HG02885 (cell line): ENCODE measurements around the gene HTRA3.
A peak's percentile ranks its signal among the peaks of the same experiment; 100 is the strongest.

Experiments
- ATAC-seq: cut with Tn5 transposase; IDR thresholded peaks from one replicate; pipeline ENCODE4 v1.9.1; 2021; ENCODE audit warnings: mild to moderate bottlenecking; ENCODE audit not compliant: unreplicated experiment, poor library complexity

The HTRA3 gene

DNA sequence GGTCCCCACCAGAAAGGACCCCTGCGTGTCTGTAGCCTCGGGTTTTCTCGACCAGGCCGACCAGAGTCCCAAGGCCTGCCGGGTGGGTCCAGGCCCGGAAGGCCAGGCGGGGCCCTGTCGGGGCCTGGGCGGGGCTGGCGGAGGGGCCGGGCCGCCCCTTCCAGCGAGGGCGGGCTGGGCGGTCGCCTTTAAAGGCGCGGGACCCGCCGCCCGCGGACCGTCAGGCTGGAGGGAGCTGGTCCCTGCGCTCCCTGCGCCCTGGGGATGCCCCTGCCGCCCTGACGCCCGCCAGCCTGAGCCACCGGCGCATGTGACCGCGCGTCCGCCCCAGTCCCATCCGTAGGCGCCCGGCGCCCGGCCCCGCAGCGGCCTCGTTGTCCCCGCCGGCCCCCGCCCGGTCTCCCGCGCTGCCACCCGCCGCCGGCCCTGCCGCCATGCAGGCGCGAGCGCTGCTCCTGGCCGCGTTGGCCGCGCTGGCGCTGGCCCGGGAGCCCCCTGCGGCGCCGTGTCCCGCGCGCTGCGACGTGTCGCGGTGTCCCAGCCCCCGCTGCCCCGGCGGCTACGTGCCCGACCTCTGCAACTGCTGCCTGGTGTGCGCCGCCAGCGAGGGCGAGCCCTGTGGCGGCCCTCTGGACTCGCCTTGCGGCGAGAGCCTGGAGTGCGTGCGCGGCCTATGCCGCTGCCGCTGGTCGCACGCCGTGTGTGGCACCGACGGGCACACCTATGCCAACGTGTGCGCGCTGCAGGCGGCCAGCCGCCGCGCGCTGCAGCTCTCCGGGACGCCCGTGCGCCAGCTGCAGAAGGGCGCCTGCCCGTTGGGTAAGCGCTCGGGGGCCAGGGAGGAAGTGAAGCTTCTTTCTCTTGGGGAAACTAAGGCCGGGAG is at the start of gene HTRA3:
TSS of gene HTRA3 (plus strand) at position 220 of the 883 bp plus-strand sequence. CDS start at position 435, 215 bp downstream.
- ATAC-seq: no peak

DNA sequence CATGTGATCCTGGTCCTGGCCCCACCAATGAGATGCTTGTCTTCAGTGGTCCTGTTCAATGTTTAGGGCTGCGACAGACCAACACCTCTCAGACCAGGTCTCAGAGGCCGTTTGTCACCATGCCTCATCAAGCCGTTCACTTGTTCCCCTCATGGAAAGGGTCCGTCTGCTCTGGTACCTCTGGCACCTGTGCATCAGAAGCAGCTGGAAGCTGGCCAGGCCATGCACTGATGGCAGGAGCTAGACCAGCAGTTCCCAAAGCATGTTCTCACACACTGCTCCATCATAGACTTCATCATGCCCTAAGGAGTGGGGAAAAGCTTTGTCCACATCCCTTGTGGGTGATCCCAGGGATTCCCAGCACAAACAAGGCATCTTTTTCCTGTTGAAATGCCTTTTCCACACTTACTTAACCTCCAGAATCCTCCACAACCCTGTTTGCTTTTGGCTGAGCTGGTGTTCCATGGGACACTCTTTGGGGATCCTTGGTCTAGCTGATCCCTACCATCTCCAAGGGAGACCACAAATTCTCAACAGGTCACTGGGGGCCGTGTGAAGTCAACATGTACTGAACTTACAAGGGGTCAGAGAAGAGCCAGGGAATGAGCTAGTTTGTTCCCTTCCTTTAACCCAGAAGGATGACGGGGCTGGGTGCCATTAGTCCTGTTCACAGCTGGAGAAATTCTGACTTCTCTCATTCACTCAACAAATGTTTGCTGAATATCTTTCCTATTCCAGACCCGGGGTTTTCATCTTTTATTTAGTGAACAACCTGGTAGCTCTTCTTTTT is 48.7 kb upstream of the HTRA3 start:
- no peak for ATAC-seq

DNA sequence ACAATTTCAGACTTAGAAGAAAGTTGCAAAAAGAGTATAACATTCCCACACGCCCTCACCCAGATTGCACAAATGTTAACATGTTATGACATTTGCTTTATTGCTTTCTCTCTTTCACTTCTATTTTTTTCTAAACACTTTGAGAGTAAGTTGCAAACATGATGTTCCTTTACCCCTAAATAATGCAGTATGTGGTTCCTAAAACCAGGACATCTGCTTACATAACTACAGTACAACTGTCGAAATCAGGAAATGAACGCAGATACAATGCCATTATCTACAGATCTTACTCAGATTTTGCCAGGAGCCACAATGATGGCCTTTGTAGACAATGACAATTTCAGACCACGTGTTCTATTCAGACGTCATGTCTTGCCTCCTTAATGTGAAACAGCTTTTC is 48.1 kb upstream of the HTRA3 start:
- peak; percentile 62 for ATAC-seq

DNA sequence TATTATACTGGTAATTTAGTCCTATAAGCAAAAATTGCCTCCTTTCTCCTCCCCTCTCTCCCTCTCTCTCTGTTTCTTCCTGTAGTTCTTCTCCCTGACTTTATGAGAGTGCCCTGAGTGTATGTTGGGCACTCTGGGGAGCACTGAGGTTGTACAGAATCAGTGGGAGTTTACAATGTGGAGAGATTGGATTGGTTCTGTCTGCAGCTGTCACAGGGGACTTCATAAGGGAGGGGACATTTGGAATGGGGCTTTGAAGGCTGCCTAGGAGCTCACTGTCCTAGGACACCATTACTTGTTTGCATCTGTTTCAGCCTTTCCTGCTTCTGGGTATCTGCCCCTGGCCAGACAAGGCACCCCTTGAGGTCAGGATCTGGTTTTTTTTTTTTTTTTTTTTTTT is 47.6 kb upstream of the HTRA3 start:
- no peak for ATAC-seq

DNA sequence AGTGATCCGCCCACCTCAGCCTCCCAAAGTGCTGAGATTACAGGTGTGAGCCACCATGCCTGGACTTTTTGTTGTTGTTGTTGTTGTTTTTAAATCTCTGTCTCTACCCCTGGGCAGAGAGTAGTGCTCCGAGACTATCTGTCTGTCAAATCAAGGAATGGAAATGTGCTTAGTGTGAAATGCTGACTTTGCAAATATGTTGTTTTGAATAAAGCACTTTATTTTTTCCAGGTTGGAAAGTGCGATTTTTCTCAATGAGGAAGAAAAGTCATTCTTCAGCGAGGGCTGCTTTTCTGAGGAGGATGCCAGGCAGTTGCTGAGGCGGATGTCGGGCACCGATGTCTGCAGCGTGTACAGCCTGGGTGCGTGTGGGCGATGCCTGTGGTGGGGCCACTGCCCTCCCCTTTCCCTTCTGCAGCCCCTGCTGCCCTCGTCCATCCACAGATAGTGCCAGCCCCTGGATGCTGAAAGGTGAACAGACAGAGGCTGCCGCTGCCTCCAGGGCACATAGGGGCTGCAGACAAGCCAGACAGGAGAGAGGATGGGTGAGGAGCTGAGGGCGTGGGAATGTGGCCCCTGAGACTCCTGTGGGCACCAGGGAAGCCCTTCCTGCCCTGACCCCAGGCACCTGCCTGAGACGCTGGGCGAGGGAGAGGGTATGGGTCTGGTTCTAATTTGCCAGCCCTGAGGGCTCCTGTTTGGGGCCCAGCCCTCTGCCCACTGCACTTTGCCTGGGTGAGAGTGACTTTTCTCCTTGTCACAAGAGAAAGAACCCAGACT is 46.8 kb upstream of the HTRA3 start:
- ATAC-seq: no peak

DNA sequence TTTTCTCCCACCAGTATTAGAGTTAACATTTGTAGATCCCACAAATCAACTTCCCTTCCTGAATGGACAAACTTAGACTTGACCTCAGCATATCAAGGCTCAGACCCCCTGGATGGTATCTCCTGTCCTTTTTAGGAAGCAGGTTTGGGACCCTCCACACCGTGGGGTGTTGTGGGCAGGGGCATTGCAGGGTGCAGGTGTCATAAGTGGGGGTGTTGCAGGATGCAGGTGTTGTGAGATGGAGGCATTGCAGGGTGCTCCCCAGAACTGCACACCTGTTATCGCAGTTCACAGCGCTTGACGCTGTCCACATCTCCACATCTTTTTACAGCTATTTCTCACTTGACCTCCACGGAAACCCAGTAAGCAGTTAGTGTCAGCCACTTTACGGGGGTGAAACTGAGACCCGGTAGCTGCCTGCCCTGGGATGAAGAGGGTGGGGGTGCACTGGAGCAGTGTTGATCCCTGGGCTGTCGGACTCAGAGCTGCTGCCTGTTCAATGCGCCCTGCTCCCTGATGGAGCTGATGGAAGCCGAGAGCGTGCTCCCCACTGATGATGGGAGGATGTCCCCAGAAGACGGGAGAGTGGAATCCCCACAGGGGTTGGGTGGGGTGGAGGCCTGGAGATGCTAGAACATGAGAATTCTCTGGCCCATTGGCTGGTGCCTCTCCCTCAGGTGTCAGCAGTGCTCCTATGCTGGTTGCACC is 45.1 kb upstream of the HTRA3 start:
- ATAC-seq: no peak

DNA sequence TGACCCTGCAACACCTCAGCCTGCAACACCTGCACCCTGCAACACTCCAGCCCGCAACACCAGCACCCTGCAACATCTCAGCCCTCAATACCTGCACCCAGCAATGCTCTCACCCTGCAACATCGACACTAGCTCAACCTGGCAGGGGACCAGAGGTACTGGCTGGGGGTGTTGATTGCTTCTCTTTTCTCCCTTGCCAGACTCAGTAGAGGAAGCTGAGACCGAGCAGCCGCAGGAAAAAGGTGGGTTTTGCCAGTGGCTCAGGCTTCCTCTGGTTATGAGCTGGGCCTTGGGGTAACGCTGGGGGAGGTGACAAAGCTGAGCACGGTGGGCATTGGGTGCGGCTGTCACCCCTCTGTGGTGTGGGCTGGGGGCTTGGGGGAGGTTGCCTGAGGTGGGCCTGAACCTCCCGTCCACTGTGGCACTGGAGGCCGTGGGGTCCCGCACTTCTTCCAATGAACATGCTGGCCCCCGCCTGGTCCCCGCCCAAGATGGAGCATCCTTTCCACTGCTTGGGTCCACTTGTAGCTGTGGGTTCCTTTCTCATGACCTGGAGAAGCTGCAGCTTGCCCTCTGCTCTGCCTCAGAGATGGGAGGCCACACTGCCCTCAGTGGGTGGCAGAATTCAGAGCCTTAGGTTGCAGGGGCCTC is 44.5 kb upstream of the HTRA3 start:
- no peak for ATAC-seq

DNA sequence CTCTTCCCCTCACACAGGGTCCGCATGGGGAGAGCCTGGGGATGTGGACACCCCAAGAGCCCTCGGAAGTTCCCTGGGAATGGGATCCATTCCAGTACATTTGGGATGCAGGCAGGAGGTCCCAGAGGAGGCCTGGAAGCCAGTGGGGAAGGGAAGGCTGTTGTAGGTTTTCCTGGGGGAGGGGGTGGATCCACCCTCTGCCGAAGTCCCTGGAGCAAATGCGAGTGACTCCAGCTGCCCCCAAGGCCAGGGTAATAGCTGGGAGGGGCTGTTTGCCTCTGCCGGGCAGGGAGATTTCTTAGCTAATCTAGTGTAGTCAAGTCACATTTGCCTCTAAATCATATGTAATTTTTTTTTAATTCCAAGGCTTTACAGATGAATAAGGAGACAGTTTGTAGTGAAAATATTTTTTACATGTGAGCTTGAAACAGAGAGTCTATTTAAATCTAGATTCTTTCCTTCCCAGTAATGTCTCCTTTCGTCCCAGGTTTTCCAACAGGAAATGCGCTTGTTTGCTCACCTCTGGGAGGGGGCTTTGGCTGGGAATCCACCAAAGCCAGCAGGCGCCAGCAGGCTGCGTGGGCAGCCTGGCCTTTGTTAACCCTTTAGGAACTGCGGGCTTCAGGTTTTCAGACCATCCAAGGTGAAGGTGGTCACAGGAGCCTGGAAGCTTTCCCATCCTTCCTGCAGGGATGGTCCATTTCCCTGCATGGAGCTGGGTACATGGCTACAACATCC is 43.7 kb upstream of the HTRA3 start:
- ATAC-seq: no peak

DNA sequence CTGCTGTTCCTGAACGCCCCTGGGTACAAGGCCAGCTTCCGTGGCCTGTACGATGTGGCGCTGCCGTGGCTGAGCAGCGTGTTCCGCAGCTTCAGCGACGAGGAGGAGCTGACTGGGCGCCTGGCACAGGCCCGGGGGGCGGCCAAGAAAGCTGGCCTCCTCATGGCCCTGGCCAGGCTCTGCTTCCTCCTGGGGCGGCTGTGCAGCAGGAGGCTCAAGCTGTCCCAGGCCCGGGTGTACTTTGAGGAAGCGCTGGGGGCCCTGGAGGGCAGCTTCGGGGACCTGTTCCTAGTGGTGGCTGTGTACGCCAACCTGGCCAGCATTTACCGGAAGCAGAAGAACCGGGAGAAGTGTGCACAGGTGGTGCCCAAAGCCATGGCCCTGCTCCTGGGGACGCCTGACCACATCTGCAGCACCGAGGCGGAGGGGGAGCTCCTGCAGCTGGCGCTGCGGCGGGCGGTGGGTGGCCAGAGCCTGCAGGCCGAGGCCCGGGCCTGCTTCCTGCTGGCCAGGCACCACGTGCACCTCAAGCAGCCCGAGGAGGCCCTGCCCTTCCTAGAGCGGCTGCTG is 42.3 kb upstream of the HTRA3 start:
- ATAC-seq: no peak

DNA sequence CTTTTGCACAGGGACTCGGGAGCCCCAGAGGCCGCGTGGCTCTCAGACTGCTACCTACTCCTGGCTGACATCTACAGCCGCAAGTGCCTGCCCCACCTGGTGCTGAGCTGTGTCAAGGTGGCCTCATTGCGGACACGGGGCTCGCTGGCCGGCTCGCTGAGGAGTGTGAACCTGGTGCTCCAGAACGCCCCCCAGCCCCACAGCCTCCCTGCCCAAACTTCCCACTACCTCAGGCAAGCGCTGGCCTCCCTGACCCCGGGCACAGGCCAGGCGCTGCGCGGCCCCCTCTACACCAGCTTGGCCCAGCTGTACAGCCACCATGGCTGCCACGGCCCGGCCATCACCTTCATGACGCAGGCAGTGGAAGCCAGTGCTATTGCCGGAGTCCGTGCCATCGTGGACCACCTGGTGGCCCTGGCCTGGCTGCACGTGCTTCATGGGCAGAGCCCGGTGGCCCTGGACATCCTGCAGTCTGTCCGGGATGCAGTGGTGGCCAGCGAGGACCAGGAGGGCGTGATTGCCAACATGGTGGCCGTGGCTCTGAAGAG is 41.7 kb upstream of the HTRA3 start:
- no peak for ATAC-seq

DNA sequence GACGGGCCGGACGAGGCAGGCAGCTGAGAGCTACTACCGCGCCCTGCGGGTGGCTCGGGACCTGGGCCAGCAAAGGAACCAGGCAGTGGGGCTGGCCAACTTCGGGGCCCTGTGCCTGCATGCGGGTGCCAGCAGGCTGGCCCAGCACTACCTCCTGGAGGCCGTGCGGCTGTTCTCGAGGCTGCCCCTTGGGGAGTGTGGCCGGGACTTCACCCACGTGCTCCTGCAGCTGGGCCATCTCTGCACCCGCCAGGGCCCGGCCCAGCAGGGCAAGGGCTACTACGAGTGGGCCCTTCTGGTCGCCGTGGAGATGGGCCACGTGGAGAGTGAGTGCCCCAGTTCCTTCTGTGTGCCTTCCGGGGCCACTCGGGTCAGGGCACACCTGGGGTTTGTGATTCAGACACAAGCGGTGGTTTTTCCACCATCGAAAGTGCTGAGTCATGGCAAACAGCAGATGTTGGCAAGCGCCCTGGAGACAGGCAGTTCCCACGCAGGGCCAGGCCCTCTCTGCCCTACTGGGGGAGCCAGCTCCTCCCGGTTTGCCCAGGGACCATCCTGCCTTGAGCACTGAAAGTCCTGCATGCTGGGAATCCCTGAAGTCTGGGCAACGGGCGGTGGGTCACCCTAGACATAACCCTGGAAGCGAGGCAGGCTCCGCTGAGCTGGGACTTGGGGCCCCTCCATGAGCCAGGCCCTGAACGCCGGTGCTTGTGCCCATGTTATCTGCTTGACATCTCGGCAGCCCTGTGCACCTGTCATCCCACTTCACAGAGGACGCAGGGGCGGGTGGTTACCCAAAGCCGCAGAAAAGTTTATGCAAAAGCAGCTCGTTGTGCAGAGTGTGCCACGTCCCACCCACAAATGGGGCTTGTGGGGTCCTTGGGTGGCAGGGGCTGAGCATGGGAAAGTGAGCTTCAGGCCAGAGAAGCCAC is 41.0 kb upstream of the HTRA3 start:
- peak; percentile 67 for ATAC-seq

DNA sequence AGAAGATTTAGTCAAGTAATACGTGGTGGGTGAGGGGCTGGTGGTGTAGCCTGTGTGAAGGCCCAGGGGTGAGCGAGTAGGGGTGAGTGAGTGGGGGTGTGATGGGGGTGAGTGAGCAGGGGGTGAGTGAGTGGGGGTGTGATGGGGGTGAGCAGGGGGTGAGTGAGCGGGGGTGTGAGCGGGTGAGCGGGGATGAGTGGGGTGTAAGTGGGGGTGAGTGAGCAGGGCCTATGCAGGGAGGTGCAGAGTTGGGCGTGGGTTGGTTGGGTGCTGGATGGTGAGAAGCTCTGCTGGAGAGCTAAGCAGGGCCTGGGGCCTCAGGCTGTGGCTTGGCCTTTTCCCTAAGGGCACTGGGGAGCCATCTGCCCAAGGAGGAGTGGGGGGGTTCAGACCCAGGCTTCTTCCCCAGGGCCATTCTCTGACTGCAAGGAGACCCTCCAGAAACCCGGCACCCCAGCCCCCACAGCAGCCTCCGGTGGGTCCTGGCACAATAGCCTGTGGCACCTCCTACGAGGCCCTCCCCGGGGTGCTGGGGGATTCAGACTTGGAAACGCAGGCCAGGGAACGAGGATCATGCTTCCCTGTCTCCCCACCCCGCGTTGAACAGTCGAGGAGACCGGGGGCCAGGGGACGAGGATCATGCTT is 40.1 kb upstream of the HTRA3 start:
- no peak for ATAC-seq

DNA sequence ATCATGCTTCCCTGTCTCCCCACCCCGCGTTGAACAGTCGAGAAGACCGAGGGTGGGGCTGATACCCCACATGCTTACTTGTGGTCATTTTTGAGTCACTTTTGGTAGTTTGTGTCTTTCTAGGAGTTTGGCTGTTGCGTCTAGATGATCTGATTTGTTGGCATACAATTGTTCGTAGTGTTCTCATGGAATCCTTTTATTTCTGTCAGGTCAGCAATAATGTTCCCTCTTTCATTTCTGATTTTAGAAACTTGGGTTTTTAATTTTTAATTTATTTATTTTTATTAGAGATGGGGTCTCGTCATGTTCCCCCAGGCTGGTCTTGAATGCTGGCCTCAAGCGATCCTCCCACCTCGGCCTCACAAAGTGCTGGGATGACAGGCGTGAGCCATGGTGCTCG is 39.5 kb upstream of the HTRA3 start:
- no peak for ATAC-seq

DNA sequence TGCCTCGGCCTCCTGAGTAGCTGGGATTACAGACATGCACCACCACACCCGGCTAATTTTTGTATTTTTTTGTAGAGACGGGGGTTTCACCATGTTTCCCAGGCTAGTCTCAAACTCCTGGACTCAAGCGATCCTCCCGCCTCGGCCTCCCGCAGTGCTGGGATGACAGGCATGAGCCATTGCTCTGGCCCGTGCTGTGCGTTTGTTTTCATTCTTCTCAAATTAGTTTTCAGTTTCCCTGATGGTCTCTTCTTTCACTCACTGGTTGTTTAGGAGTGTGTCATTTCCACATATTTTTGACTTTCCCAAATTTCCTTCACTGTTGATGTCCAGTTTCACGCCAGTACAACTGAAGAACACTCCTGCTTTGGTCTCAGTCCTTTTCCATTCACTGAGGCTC is 38.7 kb upstream of the HTRA3 start:
- no peak for ATAC-seq

DNA sequence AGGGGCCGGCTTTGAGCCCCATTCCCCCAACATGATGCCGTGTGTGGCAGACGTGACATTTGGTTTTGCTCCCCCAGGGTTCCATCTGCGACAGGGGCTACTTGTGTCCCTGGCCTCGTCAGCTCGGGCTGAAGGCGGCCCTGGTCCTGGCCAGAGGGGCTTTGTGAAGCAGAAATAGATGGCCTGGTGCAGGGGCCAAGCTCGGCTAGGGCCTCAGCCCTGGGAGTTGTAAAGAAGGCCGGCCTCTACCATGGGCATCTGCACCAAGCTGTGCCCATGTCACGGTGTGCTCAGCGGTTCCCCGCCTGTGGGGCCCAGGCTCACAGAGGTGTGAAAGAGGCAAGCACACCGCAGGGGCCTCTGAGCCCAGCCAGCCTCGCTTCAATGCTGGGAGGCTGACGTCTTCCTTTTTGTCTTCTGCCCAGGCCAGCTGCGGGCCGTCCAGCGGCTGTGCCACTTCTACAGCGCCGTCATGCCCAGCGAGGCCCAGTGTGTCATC is 38.0 kb upstream of the HTRA3 start:
- no peak for ATAC-seq

DNA sequence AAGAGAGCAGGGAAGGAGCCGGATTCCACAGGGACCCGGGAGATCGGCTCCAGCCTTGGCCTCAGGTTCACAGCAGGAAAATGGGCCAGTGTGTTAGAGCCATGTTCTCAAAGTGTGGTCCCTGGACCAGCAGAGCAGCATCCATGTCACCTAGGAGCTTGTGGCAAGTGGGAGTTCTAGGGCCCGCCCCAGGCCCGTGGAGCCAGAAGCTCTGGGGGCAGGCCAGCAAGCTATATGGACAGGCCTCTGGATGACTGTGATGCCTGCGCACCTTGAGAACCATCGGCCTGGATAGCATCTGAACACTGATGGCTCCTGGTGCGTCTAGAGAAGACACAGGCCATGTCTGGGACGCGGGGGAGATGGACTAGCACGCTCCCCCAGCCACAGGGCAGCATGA is 36.8 kb upstream of the HTRA3 start:
- no peak for ATAC-seq
